RWPE1 (cell line): Measurements from ENCODE around the gene TPRG1L.

Experiments
- CTCF ChIA-PET: fragments of 350-600 bp; sonication (Branson Sonifier 250); formaldehyde crosslinking; extraction: SDS; loops from one replicate; lab custom pipeline; 2021; lab: Yijun Ruan, JAX
- POLR2A ChIA-PET: fragments of 400-600 bp; formaldehyde crosslinking; extraction: SDS; loops from one replicate; lab custom pipeline; 2020; ENCODE audit warnings: antibody characterized with exemption; ENCODE audit not compliant: low non-redundant PET; lab: Yijun Ruan, JAX
- DNase-seq: peaks from one replicate; pipeline ENCODE4 v3.0.0; 2012; ENCODE audit warnings: low spot score
- H3K27ac ChIP-seq: fragments of 450-650 bp; 2 replicates; pipeline ENCODE4 v1.5.1; 2017
- TF ChIP-seq, protein P1 (sequence below): fragments of 450-650 bp; conservative IDR thresholded peaks from 2 replicates; pipeline ENCODE4 v1.5.1; 2017; ENCODE audit warnings: low read depth, mild to moderate bottlenecking

Gene TPRG1L

DNA sequence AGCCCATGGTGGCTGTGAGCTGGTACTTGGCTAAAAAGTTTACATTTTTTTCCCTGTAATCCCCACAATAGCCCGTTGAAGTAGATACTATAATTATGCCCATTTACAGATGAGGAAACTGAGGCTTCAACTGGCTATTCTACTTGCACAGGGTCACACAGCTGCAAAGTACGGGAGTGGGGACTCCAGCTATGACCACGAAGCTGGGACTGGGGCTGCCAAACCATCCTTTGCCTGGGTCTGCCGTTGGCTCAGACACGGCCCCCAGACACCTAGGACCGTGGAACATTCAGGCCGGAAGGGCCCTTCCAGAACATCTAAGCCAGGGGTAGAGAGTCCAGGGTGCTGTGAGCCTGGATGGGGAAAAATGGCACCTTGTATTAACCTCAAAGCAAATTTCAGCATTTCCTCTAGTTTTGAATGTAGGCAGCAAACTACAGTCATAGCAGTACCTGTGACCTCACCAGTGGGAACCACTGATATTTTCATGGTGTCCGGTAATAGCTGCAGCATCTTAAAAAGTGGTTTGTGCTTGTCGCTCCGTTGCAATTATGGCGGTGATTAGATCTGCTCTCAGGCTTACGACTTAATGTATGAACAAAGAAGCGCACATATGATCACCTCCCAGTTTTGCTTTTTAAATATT lies 31.8 kb downstream of the TPRG1L start:
- CTCF ChIA-PET = no interaction called here
- POLR2A ChIA-PET = no interaction called here
- H3K27ac ChIP-seq = no peak overlapping the region
- TF ChIP-seq, protein P1, sequence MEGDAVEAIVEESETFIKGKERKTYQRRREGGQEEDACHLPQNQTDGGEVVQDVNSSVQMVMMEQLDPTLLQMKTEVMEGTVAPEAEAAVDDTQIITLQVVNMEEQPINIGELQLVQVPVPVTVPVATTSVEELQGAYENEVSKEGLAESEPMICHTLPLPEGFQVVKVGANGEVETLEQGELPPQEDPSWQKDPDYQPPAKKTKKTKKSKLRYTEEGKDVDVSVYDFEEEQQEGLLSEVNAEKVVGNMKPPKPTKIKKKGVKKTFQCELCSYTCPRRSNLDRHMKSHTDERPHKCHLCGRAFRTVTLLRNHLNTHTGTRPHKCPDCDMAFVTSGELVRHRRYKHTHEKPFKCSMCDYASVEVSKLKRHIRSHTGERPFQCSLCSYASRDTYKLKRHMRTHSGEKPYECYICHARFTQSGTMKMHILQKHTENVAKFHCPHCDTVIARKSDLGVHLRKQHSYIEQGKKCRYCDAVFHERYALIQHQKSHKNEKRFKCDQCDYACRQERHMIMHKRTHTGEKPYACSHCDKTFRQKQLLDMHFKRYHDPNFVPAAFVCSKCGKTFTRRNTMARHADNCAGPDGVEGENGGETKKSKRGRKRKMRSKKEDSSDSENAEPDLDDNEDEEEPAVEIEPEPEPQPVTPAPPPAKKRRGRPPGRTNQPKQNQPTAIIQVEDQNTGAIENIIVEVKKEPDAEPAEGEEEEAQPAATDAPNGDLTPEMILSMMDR = no peak
- no peak for DNase-seq

DNA sequence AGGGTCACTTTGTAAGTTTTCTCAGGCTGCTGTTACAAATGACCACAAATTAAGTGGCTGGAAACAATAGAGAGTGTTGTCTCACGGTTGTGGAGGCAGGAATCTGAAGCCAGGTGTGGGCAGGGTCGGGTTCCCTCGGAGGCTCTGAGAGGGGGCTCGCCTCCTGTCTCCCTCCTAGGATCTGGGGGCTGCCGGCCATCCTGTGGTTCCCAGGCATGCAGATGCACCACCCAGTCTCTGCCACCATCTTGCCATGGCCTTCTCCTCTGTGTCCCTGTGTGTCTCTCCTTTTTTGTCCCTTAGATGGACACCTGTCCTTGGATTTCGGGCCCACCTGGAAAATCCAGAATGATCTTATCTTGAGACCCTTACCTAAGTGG lies 32.3 kb downstream of the TPRG1L start:
- ChIA-PET CTCF (no interaction called here), POLR2A (no interaction called here)
- TF ChIP-seq, protein P1 = no peak
- no peak for DNase-seq
- no peak overlapping the region for H3K27ac ChIP-seq

DNA sequence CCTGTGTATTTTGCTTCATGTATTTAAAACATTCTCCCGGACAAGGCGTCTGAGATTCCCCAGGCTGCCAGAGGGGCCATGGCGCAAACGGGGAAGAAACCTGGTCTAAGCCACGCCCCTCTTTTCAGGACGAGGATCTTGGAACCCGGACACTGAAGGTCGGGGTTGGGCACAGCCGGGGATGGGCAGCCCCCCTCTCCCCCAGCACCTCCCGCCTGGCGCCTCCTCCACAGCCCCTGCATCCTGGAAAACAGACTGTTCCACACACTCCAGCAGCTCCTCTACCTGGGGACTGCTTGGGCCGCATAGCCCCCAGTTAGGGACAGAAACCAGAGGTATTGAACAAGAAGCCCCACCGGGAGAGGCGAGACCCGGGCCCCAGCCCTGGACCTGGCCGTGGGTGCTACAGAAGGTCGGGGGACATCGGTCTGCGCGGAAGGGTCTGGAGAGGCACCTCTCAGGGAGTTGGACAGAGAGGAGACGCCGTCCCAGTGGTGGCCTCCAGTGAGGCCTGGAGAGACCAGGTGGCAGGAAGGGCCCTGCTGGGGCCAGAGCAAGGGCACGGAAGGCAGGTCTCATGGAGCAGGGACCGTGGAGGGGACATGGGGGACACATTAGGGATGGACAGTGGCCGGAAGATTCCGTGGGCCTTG lies 32.9 kb downstream of the TPRG1L start:
- no peak overlapping the region for H3K27ac ChIP-seq
- no peak for DNase-seq
- ChIA-PET CTCF (interaction anchor here (0.6 kb wide), 1 partner anchor 196 kb away, joined by 5 read pairs; no protein-coding TSS in a partner anchor), POLR2A (no interaction called here)
- TF ChIP-seq, protein P1 = no peak

DNA sequence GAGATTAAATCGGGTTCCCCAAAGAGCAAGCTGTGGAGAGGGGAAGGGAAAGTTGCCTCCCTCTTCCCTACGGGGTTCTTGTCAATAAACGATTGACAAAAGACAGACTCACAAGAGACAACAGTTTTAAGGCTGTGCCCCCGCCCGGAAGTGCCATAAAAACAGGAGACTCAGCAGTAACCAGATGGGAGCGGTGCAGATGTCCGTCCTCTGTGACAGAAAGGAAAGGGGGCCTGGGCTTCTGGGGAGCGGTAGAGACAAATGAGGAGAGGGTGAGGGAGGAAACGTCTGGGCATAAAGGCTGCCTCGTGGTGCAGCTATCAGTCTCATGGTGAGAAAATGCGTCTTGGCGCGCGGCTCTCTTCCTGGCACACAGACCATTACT lies 33.4 kb downstream of the TPRG1L start:
- POLR2A ChIA-PET = no interaction called here

DNA sequence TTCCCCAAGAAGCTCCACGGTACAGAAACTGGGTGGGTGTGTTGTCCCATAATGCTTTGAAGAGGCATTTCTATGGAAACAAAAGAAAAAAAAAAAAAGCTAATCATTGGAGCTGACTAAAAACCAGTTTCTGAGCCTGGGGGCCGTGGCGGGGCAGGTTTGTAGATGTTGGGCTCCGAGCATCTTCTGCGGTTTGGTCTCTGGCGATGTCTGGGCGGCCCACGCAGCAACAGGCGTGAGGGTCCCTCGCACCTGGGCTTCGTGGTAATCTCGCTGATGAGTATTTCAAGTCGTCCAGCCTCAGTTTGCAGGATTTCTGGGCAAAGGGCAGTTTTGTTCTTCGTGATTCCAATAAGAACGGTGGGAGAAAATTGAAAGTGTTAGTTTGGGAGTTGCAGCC lies 34.3 kb downstream of the TPRG1L start:
- H3K27ac ChIP-seq = no peak overlapping the region
- no peak for DNase-seq
- ChIA-PET CTCF (no interaction called here), POLR2A (no interaction called here)
- TF ChIP-seq, protein P1 = no peak

More for the DNA sequence above, 33.4 kb downstream of the TPRG1L start:
- CTCF ChIA-PET = interaction anchor here (0.6 kb wide), 1 partner anchor 196 kb away, joined by 5 read pairs; no protein-coding TSS in a partner anchor
- no peak overlapping the region for H3K27ac ChIP-seq
- TF ChIP-seq, protein P1 = no peak
- no peak for DNase-seq

DNA sequence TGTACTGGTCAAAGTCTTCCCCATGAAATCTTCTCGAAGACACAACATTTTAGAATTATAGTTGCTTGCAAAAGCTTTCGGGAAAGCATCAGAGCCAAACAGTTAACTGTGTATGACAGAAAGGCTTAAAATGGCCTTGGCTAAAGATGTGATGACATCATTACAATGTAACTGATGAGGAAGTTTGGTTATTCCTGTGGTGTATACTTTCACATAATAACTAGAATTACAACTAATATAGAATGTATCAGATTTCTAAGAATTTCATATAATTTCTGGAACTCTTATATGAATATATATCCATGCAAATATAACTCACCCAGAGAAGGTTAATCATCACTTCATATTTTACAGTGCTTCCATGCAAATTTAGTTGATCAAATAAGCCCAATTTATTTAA lies 35.9 kb downstream of the TPRG1L start:
- ChIA-PET POLR2A (interaction anchor here (0.5 kb wide), 1 partner anchor 57 kb away, joined by 3 read pairs; no protein-coding TSS in a partner anchor), CTCF (no interaction called here)
- no peak for DNase-seq
- TF ChIP-seq, protein P1 = no peak
- H3K27ac ChIP-seq = no peak overlapping the region
